HG03045 (cell line): ENCODE data around the gene HTT.
"Not testable (repeated sequence)": the region's sequence is repeated elsewhere in the genome, so short reads cannot be mapped to it uniquely, and the experiment has no call there.

Source experiments
- ATAC-seq: cut with Tn5 transposase; IDR thresholded peaks from one replicate; pipeline ENCODE4 v1.9.1; 2021; ENCODE audit warnings: mild to moderate bottlenecking, moderate library complexity; ENCODE audit not compliant: unreplicated experiment

Gene HTT

GRCh38 chr4:3118312-3118711 is 43.8 kb downstream of the HTT start:
- ATAC-seq, result no peak

- no peak for ATAC-seq
These were observed 45.0 kb downstream of the HTT start for GRCh38 chr4:3119464-3119863.

GRCh38 chr4:3121110-3121509 is 46.6 kb downstream of the HTT start:
- no peak for ATAC-seq

GRCh38 chr4:3121596-3121995 is 47.1 kb downstream of the HTT start:
- no peak for ATAC-seq

GRCh38 chr4:3122081-3122563 is 47.6 kb downstream of the HTT start:
- no peak for ATAC-seq

DNA sequence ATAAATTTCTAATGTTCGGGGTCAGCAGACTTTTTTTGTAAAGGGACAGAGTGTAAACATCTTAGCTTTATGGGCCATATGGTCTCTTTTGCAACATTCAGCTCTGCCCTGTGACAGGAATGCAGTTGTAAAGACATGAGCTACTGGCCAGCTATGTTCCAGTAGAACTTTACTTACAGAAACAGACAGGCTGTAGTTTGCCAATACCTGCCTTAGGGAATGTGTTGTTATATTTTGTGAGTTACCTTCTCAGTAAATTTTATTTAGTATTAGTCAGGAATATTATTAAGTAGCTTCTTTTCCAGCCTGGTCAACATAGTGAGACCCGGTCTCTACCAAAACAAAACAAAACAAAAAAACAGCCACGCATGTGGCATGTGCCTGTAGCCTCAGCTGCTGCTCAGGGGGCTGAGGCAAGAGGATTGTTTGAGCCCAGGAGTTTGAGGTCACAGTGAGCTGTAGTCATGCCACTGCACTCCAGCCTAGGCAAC is 48.7 kb downstream of the HTT start:
- ATAC-seq, result no peak

GRCh38 chr4:3124070-3124767 is 49.7 kb downstream of the HTT start:
- ATAC-seq, result no peak

- ATAC-seq, result no peak
These were observed 52.6 kb downstream of the HTT start for GRCh38 chr4:3127112-3127511.

GRCh38 chr4:3128058-3128457 is 53.6 kb downstream of the HTT start:
- ATAC-seq, result no peak

DNA sequence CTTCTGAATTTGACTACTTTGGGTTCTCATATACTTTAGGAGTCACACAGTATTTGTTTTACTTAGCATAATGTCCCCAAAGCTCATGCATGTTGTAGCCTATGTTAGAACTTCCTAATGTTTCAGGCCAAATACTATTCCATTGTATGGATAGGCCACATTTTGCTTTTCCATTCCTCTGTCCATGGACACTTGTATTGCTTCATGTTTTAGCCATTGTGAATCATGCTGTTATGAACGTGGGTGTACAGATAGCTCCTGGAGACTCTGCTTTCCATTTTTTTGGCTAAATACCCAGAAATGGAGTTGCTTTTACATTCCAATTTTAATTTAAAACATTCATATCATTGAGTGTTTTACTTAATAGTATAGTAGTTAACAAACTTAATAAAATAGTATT is 54.5 kb downstream of the HTT start:
- no peak for ATAC-seq

DNA sequence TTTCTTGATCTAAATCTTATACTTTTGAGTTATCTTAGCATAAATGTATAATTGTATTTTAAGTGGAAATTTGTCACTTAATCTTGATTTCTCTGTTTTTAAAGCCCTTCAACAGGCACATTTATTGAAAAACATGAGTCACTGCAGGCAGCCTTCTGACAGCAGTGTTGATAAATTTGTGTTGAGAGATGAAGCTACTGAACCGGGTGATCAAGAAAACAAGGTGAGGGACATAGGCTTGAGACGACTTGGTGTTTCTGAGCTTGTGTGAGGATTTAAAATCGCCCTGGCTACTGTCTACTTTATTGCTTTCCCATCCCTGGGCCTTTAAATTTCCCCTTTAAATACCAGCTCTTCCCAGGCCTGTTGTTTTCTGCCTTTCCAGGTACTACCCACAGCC is 55.7 kb downstream of the HTT start:
- ATAC-seq, result no peak

- no peak for ATAC-seq
These were observed 56.3 kb downstream of the HTT start for GRCh38 chr4:3130826-3131225.

GRCh38 chr4:3134201-3134600 is 59.7 kb downstream of the HTT start:
- no peak for ATAC-seq

GRCh38 chr4:3135155-3136011 is 60.9 kb downstream of the HTT start:
- ATAC-seq, result no peak

DNA sequence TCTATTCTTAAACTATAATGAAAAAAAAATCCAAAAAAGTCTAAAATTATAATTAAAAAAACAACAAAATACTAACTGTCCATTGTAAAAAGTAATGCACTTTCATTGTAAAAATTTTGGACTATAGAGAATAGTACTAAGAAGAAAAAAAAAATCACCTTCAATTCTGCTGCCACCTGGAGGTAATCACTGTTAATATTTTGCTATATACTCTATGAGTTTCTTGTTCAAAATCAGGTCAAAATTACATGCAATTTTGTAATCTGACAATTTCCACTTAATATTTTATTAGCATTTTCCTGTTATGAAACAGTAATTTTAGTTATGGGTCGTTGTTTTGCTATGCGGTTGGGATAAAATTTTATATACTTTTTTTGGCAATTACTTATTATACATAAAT is 62.0 kb downstream of the HTT start:
- no peak for ATAC-seq

GRCh38 chr4:3137908-3138307 is 63.4 kb downstream of the HTT start:
- no peak for ATAC-seq

DNA sequence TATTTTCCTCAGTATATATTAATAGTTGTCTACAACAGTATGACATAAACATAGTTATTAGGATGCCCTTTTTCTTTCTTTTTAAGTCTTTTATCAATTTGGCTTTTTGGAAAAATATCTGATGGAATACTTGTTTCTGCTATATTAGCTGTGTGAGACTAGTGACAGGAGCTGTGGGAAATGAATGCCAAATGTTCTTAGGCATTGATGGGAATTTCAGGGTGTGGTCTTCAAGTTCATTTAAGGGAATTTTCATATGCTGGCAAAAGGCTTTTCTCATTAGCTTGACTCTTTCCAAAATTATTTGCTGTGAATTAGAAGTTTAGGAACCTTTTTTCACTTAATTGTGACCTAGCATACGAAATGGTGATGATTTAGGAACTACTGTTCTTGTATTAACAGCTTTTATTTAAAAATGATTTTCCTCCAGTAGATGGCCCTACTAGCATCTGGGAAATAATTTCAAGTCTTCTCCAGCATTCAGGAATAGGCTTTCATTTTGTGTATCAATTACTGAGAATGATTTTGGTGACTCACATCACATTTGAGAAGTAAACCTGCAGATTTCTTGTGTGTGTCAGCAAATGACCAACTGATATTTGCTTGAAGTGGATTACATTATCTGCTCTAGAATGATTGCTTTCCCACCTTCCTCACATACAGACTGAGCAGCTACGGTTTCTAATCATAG is 70.9 kb downstream of the HTT start:
- ATAC-seq, result no peak

GRCh38 chr4:3148926-3149325 is 74.4 kb downstream of the HTT start:
- ATAC-seq, result no peak

DNA sequence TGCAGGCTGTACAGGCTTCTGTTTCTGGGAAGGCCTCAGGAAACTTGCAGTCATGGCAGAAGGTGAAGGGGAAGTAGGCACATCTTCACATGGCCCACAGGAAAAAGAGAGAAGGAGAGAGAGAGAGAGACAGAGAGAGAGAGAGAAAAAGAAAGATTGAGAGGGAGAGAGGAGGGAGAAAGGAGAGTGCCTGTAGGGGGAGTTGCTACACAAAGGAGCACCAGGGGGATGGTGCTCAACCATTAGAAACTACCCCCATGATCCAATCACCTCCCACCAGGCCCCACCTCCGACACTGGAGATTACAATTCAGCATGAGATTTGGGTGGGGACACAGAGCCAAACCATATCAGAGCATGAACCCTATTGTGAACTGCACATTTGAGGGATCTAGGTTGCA is 76.8 kb downstream of the HTT start:
- ATAC-seq, result not testable (repeated sequence)

DNA sequence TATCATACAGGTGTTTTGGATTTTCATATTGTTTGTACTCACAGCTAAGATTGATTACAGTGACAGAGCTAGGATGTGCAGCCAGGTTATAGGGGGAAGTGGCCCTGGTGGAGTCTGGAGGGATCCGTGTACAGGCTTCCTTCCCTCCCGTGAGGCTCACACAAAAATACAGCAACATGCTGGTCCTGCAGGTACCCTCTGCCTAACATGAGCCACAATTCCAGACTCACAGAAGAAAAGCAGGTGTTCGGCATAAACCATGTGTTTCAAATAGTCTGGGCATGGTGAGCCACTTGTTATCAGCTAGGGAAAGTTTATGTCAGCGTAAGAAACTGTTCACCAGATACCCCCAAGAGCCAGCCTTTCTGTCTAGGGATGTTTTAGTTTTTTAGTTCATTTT is 82.9 kb downstream of the HTT start:
- ATAC-seq, result no peak

- ATAC-seq, result no peak
These were observed 84.4 kb downstream of the HTT start for GRCh38 chr4:3158841-3159240.
